Measurements from ENCODE around the gene NFYC.

The NFYC gene

DNA sequence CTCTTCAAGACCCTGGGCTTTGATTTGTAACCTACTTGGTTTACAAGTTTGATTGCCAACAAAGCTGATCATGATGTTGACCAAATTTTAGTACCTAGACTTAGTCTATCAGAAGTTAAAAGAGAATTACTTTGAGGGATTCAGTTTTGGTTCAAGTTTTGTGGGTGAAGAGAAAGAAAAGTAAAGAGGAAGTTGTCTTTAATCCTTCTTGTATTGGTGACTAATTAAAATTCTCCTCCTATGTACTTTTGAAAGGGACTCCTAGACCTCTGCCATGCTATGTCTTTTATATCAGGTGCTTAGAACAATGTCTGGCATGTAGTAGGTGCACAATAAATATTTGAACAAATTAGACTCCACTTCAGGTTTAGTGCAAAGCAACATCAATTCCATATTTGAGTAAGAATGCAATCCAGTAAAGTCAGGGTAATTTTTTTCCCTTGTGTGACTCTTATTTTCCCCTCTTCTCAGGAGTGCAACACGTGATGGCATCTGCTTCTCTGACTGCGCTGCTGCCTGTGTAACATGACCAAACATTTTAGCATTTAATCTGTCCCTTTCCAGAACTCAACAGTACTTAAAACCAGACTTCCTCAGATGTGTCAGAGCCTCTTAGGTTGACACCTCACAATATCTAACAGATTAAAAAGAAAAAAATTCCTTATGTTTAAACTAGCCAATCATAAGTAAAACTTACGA is 51.0 kb downstream of the NFYC start:
- H3K36me3 ChIP-seq (ENCODE audit: insufficient read depth, low read length), result peaks cover 12% of the 10 kb centered on the region
- H3K27me3 ChIP-seq (ENCODE audit: control insufficient read depth, insufficient read depth, low read length), result no peaks in the 10 kb centered on the region
- no peak overlapping the region for H3K9ac ChIP-seq (ENCODE audit: low read depth, low read length)
- peaks cover 17% of the 10 kb centered on the region for H3K4me1 ChIP-seq (ENCODE audit: control insufficient read depth, insufficient read depth, low read length)
- H3K4me3 ChIP-seq (ENCODE audit: low read length), result no peak overlapping the region
- no peaks in the 10 kb centered on the region for H3K9me3 ChIP-seq (replicated peaks; ENCODE audit: low read length)
- H3K4me2 ChIP-seq (ENCODE audit: low read length), result no peak overlapping the region

DNA sequence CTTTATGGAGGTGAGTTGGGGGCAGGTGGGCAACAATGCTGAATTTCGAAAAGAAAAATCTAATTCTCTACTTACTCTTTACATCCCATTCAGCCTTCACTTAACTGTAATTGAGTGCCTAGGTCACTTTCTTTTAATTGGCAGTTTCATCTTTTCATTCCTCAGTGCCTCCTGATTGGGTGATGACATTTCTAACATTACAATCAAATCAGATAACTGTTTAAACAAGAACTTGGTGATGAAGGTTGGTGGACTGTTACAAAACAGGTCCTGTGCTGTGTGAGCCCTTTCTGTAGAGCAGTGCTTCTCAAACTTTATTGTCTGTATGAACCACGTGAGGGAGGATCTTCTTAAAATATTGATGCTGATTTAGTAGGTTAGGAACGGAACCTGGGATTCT is 51.9 kb downstream of the NFYC start:
- Histone ChIP-seq H3K9me3 (replicated peaks; ENCODE audit: low read length) (no peaks in the 10 kb centered on the region), H3K4me1 (ENCODE audit: control insufficient read depth, insufficient read depth, low read length) (peaks cover 17% of the 10 kb centered on the region), H3K36me3 (ENCODE audit: insufficient read depth, low read length) (peaks cover 16% of the 10 kb centered on the region), H3K27me3 (ENCODE audit: control insufficient read depth, insufficient read depth, low read length) (no peaks in the 10 kb centered on the region), H3K4me3 (ENCODE audit: low read length) (no peak overlapping the region), H3K4me2 (ENCODE audit: low read length) (no peak overlapping the region), H3K9ac (ENCODE audit: low read depth, low read length) (no peak overlapping the region)

GRCh38 chr1:40743860-40744259 is 52.4 kb downstream of the NFYC start:
- no peak overlapping the region for H3K4me3 ChIP-seq (ENCODE audit: low read length)
- H3K27me3 ChIP-seq (ENCODE audit: control insufficient read depth, insufficient read depth, low read length), result no peaks in the 10 kb centered on the region
- peaks cover 17% of the 10 kb centered on the region for H3K4me1 ChIP-seq (ENCODE audit: control insufficient read depth, insufficient read depth, low read length)
- no peak overlapping the region for H3K9ac ChIP-seq (ENCODE audit: low read depth, low read length)
- no peak overlapping the region for H3K4me2 ChIP-seq (ENCODE audit: low read length)
- H3K9me3 ChIP-seq (replicated peaks; ENCODE audit: low read length), result no peaks in the 10 kb centered on the region
- peaks cover 20% of the 10 kb centered on the region for H3K36me3 ChIP-seq (ENCODE audit: insufficient read depth, low read length)

- H3K27me3 ChIP-seq (ENCODE audit: control insufficient read depth, insufficient read depth, low read length), result no peaks in the 10 kb centered on the region
- no peak overlapping the region for H3K4me3 ChIP-seq (ENCODE audit: low read length)
- no peak overlapping the region for H3K4me2 ChIP-seq (ENCODE audit: low read length)
- no peak overlapping the region for H3K9ac ChIP-seq (ENCODE audit: low read depth, low read length)
- peaks cover 18% of the 10 kb centered on the region for H3K36me3 ChIP-seq (ENCODE audit: insufficient read depth, low read length)
- peaks cover 10% of the 10 kb centered on the region for H3K4me1 ChIP-seq (ENCODE audit: control insufficient read depth, insufficient read depth, low read length)
- no peaks in the 10 kb centered on the region for H3K9me3 ChIP-seq (replicated peaks; ENCODE audit: low read length)
These were observed 53.7 kb downstream of the NFYC start for GRCh38 chr1:40745176-40745575.

DNA sequence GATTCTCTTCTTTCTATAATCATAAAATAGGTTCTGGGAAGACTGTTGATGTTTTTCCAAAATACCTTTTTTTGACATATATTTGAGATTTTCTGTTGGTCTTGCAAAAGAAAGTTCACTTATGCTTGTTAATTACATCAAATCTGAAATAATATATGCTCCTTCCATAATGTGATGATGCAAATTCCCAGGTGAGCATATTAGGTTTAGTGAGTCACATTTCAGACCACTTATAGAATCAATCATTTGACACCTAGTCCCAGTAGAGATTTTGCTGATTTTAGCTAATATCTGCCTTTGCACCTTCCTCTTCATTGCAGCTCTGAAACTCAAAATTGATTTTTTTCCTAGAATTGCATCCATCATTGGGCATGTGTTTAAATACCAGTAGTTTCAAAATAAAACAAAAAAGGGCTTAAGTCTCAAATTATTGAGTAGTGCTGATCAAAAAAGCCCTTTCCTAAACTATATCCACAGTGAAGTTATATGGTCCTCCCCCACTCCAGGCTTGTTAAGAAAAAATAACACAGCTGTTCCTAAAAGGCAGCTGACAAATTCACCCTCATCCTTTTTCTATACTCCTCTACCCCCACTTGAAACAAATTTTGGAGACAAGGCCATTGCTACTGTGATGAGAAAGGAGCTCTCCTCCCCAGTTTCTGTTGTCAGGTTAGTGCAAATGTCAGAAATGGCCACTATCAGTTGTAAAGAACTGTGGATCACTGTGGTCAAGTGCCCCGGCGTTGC is 55.0 kb downstream of the NFYC start:
- H3K9ac ChIP-seq (ENCODE audit: low read depth, low read length), result no peak overlapping the region
- H3K4me3 ChIP-seq (ENCODE audit: low read length), result no peak overlapping the region
- no peaks in the 10 kb centered on the region for H3K9me3 ChIP-seq (replicated peaks; ENCODE audit: low read length)
- peak overlapping the region; percentile 9 for H3K4me2 ChIP-seq (ENCODE audit: low read length)
- no peaks in the 10 kb centered on the region for H3K27me3 ChIP-seq (ENCODE audit: control insufficient read depth, insufficient read depth, low read length)
- H3K4me1 ChIP-seq (ENCODE audit: control insufficient read depth, insufficient read depth, low read length), result peaks cover 18% of the 10 kb centered on the region
- peaks cover 18% of the 10 kb centered on the region for H3K36me3 ChIP-seq (ENCODE audit: insufficient read depth, low read length)

DNA sequence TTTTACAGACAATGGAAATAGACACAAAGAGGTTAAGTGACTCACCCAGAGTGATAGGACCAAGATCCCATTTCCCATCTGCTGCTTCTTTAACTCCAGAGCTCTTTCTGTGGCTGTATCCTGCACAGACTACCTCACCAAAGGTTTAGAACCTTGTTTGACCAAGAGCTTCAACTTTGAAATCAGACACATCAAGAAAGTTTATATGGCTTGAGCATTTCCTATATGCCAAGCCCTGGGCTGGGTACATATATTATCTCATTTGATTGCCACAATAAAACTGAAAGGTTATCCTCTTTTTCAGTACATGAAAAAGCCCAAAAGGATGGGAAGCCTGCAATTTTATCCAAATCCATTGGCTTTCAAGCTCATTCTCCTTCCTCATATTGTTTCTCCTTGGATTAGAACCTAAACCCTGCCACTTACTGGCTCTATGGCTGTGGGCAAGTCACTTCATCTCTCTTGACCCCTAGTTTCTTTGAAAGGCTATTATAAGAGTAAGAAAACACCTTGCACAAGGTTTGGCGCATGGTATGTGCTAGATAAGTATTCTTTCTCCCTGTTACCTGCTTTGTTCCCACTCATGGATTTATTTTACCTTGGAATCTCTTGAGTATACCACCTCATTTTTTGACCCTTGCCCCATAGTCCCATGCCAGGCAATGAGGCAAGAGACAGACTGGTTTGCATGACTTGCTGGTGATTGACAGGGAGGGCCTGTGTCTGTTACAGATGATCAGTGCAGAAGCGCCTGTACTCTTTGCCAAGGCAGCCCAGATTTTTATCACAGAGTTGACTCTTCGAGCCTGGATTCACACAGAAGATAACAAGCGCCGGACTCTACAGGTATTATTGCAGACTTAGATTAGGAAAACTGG is 57.6 kb downstream of the NFYC start:
- Histone ChIP-seq H3K4me3 (ENCODE audit: low read length) (no peak overlapping the region), H3K36me3 (ENCODE audit: insufficient read depth, low read length) (peaks cover 30% of the 10 kb centered on the region)

DNA sequence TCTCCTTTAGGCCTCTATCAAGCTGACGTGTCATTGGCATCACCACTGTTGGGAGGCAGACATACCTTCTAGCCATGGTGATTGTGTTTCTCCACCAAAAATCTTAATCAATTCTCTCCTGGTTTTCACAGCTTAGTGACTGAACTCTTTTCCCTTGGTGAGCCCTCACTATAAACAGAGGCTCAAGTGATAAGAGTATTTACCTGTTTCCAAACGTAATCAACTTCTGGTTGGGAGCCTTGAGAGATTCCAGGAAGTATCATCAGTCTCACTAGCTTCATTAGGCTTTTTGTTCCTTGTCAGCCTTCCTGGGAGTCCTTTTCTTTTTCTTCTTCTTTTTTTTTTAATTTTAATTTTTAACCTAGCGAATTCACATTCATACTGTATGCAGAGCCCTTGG is 58.3 kb downstream of the NFYC start:
- peaks cover 37% of the 10 kb centered on the region for H3K36me3 ChIP-seq (ENCODE audit: insufficient read depth, low read length)
- no peak overlapping the region for H3K4me3 ChIP-seq (ENCODE audit: low read length)
- peaks cover 20% of the 10 kb centered on the region for H3K4me1 ChIP-seq (ENCODE audit: control insufficient read depth, insufficient read depth, low read length)
- no peaks in the 10 kb centered on the region for H3K27me3 ChIP-seq (ENCODE audit: control insufficient read depth, insufficient read depth, low read length)
- H3K9ac ChIP-seq (ENCODE audit: low read depth, low read length), result no peak overlapping the region
- no peak overlapping the region for H3K4me2 ChIP-seq (ENCODE audit: low read length)
- H3K9me3 ChIP-seq (replicated peaks; ENCODE audit: low read length), result no peaks in the 10 kb centered on the region

More for the DNA sequence above, 57.6 kb downstream of the NFYC start:
- H3K27me3 ChIP-seq (ENCODE audit: control insufficient read depth, insufficient read depth, low read length), result no peaks in the 10 kb centered on the region
- H3K9me3 ChIP-seq (replicated peaks; ENCODE audit: low read length), result no peaks in the 10 kb centered on the region
- H3K9ac ChIP-seq (ENCODE audit: low read depth, low read length), result no peak overlapping the region
- no peak overlapping the region for H3K4me2 ChIP-seq (ENCODE audit: low read length)
- peaks cover 18% of the 10 kb centered on the region for H3K4me1 ChIP-seq (ENCODE audit: control insufficient read depth, insufficient read depth, low read length)

DNA sequence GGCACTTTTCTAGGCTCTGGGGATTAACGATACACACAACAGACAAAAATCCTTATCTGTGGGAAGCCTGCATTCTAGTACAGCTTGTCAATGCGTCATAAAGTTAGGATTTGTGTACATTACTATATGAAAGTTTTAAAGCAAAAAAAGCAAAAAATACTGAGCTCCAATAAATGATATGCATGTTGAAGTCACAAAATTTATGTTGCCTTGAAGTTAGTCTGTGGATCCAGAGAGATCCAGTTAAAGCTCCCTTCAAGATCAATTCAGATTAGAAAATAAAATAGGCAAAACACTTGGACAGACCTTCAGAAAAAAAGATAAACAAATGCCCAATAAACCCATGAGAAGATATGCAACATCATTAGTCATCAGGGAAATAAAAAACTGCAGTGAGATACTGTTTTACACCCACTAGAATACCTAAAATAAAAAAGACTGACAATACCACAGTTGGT is 59.0 kb downstream of the NFYC start:
- H3K9ac ChIP-seq (ENCODE audit: low read depth, low read length), result no peak overlapping the region
- no peaks in the 10 kb centered on the region for H3K27me3 ChIP-seq (ENCODE audit: control insufficient read depth, insufficient read depth, low read length)
- H3K4me3 ChIP-seq (ENCODE audit: low read length), result no peak overlapping the region
- peaks cover 23% of the 10 kb centered on the region for H3K4me1 ChIP-seq (ENCODE audit: control insufficient read depth, insufficient read depth, low read length)
- peaks cover 39% of the 10 kb centered on the region for H3K36me3 ChIP-seq (ENCODE audit: insufficient read depth, low read length)
- no peaks in the 10 kb centered on the region for H3K9me3 ChIP-seq (replicated peaks; ENCODE audit: low read length)
- no peak overlapping the region for H3K4me2 ChIP-seq (ENCODE audit: low read length)

DNA sequence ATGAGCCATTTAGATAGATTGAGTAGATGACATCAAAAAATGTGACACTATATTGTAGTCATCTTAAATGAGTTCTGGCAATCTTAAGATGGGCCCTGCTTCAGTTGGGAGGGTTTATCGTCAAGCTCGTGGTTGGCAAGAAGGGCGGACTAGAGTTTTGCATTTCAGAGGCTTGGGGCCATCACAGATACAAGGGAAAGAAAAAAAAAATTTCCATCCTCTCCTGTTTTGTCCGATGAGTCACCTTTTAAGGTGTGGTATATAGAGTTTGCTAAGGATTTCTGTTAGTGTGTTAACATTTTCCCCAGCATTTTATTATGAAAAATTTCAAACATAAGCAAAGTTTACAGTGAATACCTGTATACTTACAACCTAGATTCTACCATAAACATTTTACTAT is 60.3 kb downstream of the NFYC start:
- Histone ChIP-seq H3K9me3 (replicated peaks; ENCODE audit: low read length) (no peaks in the 10 kb centered on the region), H3K36me3 (ENCODE audit: insufficient read depth, low read length) (peaks cover 41% of the 10 kb centered on the region), H3K27me3 (ENCODE audit: control insufficient read depth, insufficient read depth, low read length) (no peaks in the 10 kb centered on the region), H3K9ac (ENCODE audit: low read depth, low read length) (no peak overlapping the region), H3K4me2 (ENCODE audit: low read length) (no peak overlapping the region), H3K4me3 (ENCODE audit: low read length) (no peak overlapping the region), H3K4me1 (ENCODE audit: control insufficient read depth, insufficient read depth, low read length) (peaks cover 17% of the 10 kb centered on the region)

DNA sequence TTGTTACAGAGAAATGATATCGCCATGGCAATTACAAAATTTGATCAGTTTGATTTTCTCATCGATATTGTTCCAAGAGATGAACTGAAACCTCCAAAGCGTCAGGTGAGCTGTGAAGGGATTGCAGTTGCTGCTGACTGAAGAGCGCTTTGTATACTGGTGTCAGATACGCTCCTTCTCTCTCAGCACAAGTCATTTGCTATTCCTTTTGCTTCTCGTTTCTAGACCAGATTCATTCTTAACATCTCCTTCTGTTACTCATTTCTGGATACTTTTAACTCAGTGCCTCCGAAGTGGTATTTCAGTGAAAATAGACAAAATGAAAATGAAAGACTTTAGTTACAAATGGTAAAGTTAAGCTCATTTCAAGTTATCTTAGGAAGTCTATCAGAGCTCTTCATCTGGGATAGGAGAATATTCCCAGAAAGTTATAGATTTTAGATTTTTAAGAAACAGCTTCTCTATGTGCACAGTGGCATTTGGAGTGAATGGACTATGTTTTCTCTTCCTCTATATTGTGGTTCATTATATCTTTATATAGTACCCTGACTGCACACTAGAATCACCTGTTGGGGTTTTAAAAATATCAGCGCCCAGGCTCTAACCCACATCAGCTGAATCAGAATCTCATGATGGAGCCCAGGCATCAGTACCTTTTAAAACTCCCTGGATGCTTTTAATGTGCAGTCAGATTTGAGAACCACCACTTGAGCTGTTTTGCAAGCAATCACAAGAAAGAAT is 61.8 kb downstream of the NFYC start:
- Histone ChIP-seq H3K27me3 (ENCODE audit: control insufficient read depth, insufficient read depth, low read length) (no peaks in the 10 kb centered on the region), H3K4me3 (ENCODE audit: low read length) (no peak overlapping the region), H3K9me3 (replicated peaks; ENCODE audit: low read length) (no peaks in the 10 kb centered on the region), H3K9ac (ENCODE audit: low read depth, low read length) (no peak overlapping the region), H3K4me1 (ENCODE audit: control insufficient read depth, insufficient read depth, low read length) (peaks cover 14% of the 10 kb centered on the region), H3K36me3 (ENCODE audit: insufficient read depth, low read length) (peaks cover 47% of the 10 kb centered on the region), H3K4me2 (ENCODE audit: low read length) (no peak overlapping the region)

GRCh38 chr1:40754201-40754600 is 62.7 kb downstream of the NFYC start:
- H3K4me1 ChIP-seq (ENCODE audit: control insufficient read depth, insufficient read depth, low read length), result peaks cover 14% of the 10 kb centered on the region
- H3K4me3 ChIP-seq (ENCODE audit: low read length), result no peak overlapping the region
- H3K27me3 ChIP-seq (ENCODE audit: control insufficient read depth, insufficient read depth, low read length), result no peaks in the 10 kb centered on the region
- no peak overlapping the region for H3K4me2 ChIP-seq (ENCODE audit: low read length)
- H3K9me3 ChIP-seq (replicated peaks; ENCODE audit: low read length), result no peaks in the 10 kb centered on the region
- H3K9ac ChIP-seq (ENCODE audit: low read depth, low read length), result no peak overlapping the region
- peaks cover 44% of the 10 kb centered on the region for H3K36me3 ChIP-seq (ENCODE audit: insufficient read depth, low read length)
